Endothelial cell of umbilical vein (primary cell): ENCODE measurements around the gene NFILZ. TPM values are rescaled to one million over a fixed set of nuclear protein-coding genes. Genes with fewer than 3 reads are reported as not detected.

Experiments
- BruUV-seq: library from RNA; stranded (reverse); fragments of 400-500 nt; replicated peaks from 2 replicates; lab custom pipeline; 2021; lab: Mats Ljungman, UMichigan
- CTCF ChIA-PET: fragments of 300-600, 350-600 bp; sonication (Branson Sonifier 250); formaldehyde crosslinking; loops from one replicate; lab custom pipeline; 2021; ENCODE audit warnings: antibody characterized with exemption, inconsistent platforms; lab: Charles Lee
- POLR2A ChIA-PET: fragments of 300-600, 350-600 bp; sonication (Branson Sonifier 250); formaldehyde crosslinking; loops from one replicate; lab custom pipeline; 2021; ENCODE audit warnings: antibody characterized with exemption, inconsistent platforms; lab: Charles Lee
- DNase-seq: peaks from one replicate; pipeline ENCODE4 v3.0.0-alpha.2; 2011; ENCODE audit warnings: low read depth, low spot score
- FAIRE-seq: peaks from 2 replicates; lab custom pipeline; 2011; peaks lifted over from hg19 to GRCh38; lab: Jason Lieb, UNC
- H2AFZ ChIP-seq: 2 replicates; pipeline ENCODE4 v1.6.0; 2012; ENCODE audit warnings: low read depth, low read length, control low read depth, inconsistent platforms
- H3K27ac ChIP-seq: 2 replicates; pipeline ENCODE4 v1.5.1; 2011; ENCODE audit warnings: low read depth, mild to moderate bottlenecking, control low read depth, low read length, moderate library complexity; ENCODE audit not compliant: insufficient read depth
- H3K27me3 ChIP-seq, 2 experiments: 2 replicates each; pipeline versions ENCODE4 v1.6.0 to v1.6.1; 2011; ENCODE audit warnings: low read length in 2 of 2, mixed read lengths in 1 of 2; ENCODE audit not compliant: control insufficient read depth in 2 of 2, insufficient read depth in 2 of 2
- H3K36me3 ChIP-seq, 2 experiments: 2 replicates in 1 of 2; 3 replicates in 1 of 2; pipeline ENCODE4 v1.5.1; 2011; ENCODE audit warnings: low read length in 2 of 2, mild to moderate bottlenecking in 1 of 2, moderate library complexity in 1 of 2; ENCODE audit not compliant: control insufficient read depth in 2 of 2, insufficient read depth in 2 of 2; ENCODE audit errors: extremely low read depth in 1 of 2
- H3K4me1 ChIP-seq: 3 replicates; pipeline ENCODE4 v1.5.1; 2011; ENCODE audit warnings: mild to moderate bottlenecking, low read length; ENCODE audit not compliant: control insufficient read depth, insufficient read depth; ENCODE audit errors: extremely low read depth
- H3K4me2 ChIP-seq: 2 replicates; pipeline ENCODE4 v1.6.1; 2011; ENCODE audit warnings: low read length, control low read depth, mixed read lengths; ENCODE audit not compliant: insufficient read depth
- H3K4me3 ChIP-seq, 3 experiments: fragments of 200-600 bp in 1 of 3; sonication (generic), shearing (Covaris generic) in 1 of 3; replicated peaks in 1 of 3; 2 replicates each; pipeline ENCODE4 v1.5.1; 2011 to 2016; ENCODE audit warnings: control low read depth in 3 of 3, low read length in 3 of 3, mild to moderate bottlenecking in 2 of 3, inconsistent platforms in 1 of 3, low read depth in 1 of 3, moderate library complexity in 1 of 3; ENCODE audit not compliant: insufficient read depth in 1 of 3
- H3K79me2 ChIP-seq: 2 replicates; pipeline ENCODE4 v1.6.0; 2012; ENCODE audit warnings: low read length, inconsistent platforms; ENCODE audit not compliant: control insufficient read depth, insufficient read depth
- H3K9ac ChIP-seq: replicated peaks from 2 replicates; pipeline ENCODE3; 2011; ENCODE audit warnings: low read length, control low read depth; ENCODE audit not compliant: insufficient read depth; ENCODE audit errors: extremely low read depth
- H3K9me1 ChIP-seq: replicated peaks from 3 replicates; pipeline ENCODE4 v1.6.0; 2011; ENCODE audit warnings: mild to moderate bottlenecking, low read length; ENCODE audit not compliant: control insufficient read depth, insufficient read depth; ENCODE audit errors: extremely low read depth
- H3K9me3 ChIP-seq: replicated peaks from 2 replicates; pipeline ENCODE4 v1.5.1; 2012; ENCODE audit warnings: low read length, inconsistent platforms; ENCODE audit not compliant: control insufficient read depth, insufficient read depth
- H4K20me1 ChIP-seq: replicated peaks from 2 replicates; pipeline ENCODE3; 2011; ENCODE audit warnings: mild to moderate bottlenecking, low read length; ENCODE audit not compliant: control insufficient read depth, insufficient read depth; ENCODE audit errors: extremely low read depth
- EZH2 ChIP-seq: IDR thresholded peaks from 2 replicates; pipeline ENCODE4 v1.6.1; 2012; ENCODE audit warnings: borderline replicate concordance, low read depth, mild to moderate bottlenecking, moderate library complexity, low read length, inconsistent platforms; ENCODE audit not compliant: severe bottlenecking
- FOS ChIP-seq: IDR thresholded peaks from 2 replicates; pipeline ENCODE4 v1.6.1; 2011; ENCODE audit warnings: mild to moderate bottlenecking, low read length, moderate library complexity, borderline replicate concordance; ENCODE audit not compliant: insufficient read depth
- GATA2 ChIP-seq: IDR thresholded peaks from 2 replicates; pipeline ENCODE4 v1.7.0; 2011; ENCODE audit warnings: low read depth, mild to moderate bottlenecking, moderate library complexity, mixed read lengths, low read length; ENCODE audit not compliant: insufficient read length, insufficient read depth
- JUN ChIP-seq: IDR thresholded peaks from 2 replicates; pipeline ENCODE4 v1.6.1; 2011; ENCODE audit warnings: borderline replicate concordance, low read depth; ENCODE audit not compliant: insufficient read length, insufficient read depth
- MYC ChIP-seq: IDR thresholded peaks from one replicate; pipeline ENCODE4 v1.6.1; 2011; ENCODE audit warnings: mild to moderate bottlenecking, low read depth, low read length
- POLR2A ChIP-seq: IDR thresholded peaks from 2 replicates; pipeline ENCODE4 v1.6.1; 2012; ENCODE audit warnings: low read depth, mild to moderate bottlenecking, control low read depth, low read length
- POLR2AphosphoS5 ChIP-seq: IDR thresholded peaks from 2 replicates; pipeline ENCODE4 v1.6.1; 2012; ENCODE audit warnings: low read depth, mild to moderate bottlenecking, control low read depth, low read length, moderate library complexity; ENCODE audit not compliant: insufficient read depth
- dilution Hi-C: fragments of 300-500 bp; cut with MboI; formaldehyde crosslinking; loops from one replicate; pipeline ENCODE4 v1.15.0; 2019; ENCODE audit warnings: low sequenced_read_pairs; ENCODE audit not compliant: extremely low pct_ligation_motif_present
- intact Hi-C: fragments of 100-400 bp; cut with micrococcal nuclease; formaldehyde crosslinking; loops from one replicate; pipeline ENCODE4 v1.10.0; 2022
- polyA plus RNA-seq, 4 experiments: library from polyadenylated mRNA; depleted of rRNA in 3 of 4; stranded (reverse) in 3 of 4; unstranded in 1 of 4; fragments of >200 nt; gene quantifications; 2 replicates each; pipeline versions ENCODE4 v1.2.1 to v1.2.3, GENCODE V29; 2011 to 2012; ENCODE audit warnings: missing spikeins in 1 of 4
- total RNA-seq: library from RNA; stranded (reverse); gene quantifications from 2 replicates; pipeline ENCODE4 v1.2.3, GENCODE V29; 2021
- TF ChIP-seq, protein P1 (sequence below), 2 donors: IDR thresholded peaks; 1 replicate in 1 of 2; 2 replicates in 1 of 2; pipeline ENCODE4 v1.5.1; 2011; ENCODE audit warnings: low read length in 2 of 2, mild to moderate bottlenecking in 2 of 2, moderate library complexity in 2 of 2, control low read depth in 1 of 2, inconsistent platforms in 1 of 2, low read depth in 1 of 2; ENCODE audit not compliant: insufficient read depth in 1 of 2; ENCODE audit errors: extremely low read depth in 1 of 2
- TF ChIP-seq, protein P2 (sequence below): IDR thresholded peaks from 2 replicates; pipeline ENCODE4 v1.6.1; 2011; ENCODE audit not compliant: insufficient read depth, insufficient read length

Gene NFILZ
- total and polyA plus RNA-seq, 2 donors (not counting 3 experiments of a cell fraction or from before 2014, with no cell fraction given) = not detected

DNA sequence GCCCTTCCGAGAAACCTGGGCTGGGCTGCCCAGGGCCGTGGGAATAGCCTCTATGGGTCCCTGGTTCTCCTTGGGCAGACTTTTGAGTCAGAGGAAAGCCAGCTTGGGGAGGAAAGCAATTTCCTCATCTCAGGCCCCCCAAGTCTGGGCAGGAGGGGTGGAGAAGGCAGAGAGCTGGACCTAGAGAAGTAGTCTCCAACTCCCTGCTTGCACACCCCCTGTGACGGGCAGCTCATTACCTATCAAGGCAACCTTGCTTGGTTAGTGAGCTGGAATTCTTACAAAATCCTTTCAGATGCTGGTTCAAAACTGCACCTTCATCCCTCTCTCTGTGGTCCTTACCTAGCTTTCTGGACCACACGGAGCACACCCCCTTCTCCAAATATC lies 34.2 kb downstream of the NFILZ start:
- Histone ChIP-seq H3K79me2 (no peaks in the 10 kb centered on the region), H3K27ac (no peak overlapping the region), H3K4me1 (no peaks in the 10 kb centered on the region), H3K36me3 (no peaks in the 10 kb centered on the region), H4K20me1 (no peaks in the 10 kb centered on the region), H3K4me2 (no peak overlapping the region), H3K9me1 (no peaks in the 10 kb centered on the region), H3K9ac (no peak overlapping the region), H3K4me3 (no peak overlapping the region), H2AFZ (no peak overlapping the region), H3K27me3 (no peaks in the 10 kb centered on the region), H3K9me3 (no peaks in the 10 kb centered on the region)
- DNase-seq (no peak), FAIRE-seq (no peak)
- dilution Hi-C loops = no loop called here
- intact Hi-C loops = no loop called here
- no peak for TF ChIP-seq FOS
- TF ChIP-seq MYC = no peak
- TF ChIP-seq EZH2 = no peak
- no peak for TF ChIP-seq JUN
- TF ChIP-seq POLR2AphosphoS5 = no peak
- TF ChIP-seq GATA2 = no peak
- TF ChIP-seq, protein P1, sequence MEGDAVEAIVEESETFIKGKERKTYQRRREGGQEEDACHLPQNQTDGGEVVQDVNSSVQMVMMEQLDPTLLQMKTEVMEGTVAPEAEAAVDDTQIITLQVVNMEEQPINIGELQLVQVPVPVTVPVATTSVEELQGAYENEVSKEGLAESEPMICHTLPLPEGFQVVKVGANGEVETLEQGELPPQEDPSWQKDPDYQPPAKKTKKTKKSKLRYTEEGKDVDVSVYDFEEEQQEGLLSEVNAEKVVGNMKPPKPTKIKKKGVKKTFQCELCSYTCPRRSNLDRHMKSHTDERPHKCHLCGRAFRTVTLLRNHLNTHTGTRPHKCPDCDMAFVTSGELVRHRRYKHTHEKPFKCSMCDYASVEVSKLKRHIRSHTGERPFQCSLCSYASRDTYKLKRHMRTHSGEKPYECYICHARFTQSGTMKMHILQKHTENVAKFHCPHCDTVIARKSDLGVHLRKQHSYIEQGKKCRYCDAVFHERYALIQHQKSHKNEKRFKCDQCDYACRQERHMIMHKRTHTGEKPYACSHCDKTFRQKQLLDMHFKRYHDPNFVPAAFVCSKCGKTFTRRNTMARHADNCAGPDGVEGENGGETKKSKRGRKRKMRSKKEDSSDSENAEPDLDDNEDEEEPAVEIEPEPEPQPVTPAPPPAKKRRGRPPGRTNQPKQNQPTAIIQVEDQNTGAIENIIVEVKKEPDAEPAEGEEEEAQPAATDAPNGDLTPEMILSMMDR (IDR thresholded peaks at IDR 0.05; ENCODE audit: extremely low read depth in 1 of 2, insufficient read depth in 1 of 2, low read depth in 1 of 2, low read length in 2 of 2) = no peak
- TF ChIP-seq, protein P2, sequence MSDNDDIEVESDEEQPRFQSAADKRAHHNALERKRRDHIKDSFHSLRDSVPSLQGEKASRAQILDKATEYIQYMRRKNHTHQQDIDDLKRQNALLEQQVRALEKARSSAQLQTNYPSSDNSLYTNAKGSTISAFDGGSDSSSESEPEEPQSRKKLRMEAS = no peak
- no peak for TF ChIP-seq POLR2A
- ChIA-PET POLR2A (no interaction called here), CTCF (no interaction called here)
- no TSS peak for BruUV-seq
